IMR-90 (cell line): ENCODE data around the gene SF3B5. TPM values are rescaled to one million over a fixed set of nuclear protein-coding genes. Genes with fewer than 3 reads are reported as not detected.

Experiments used
- ATAC-seq: fragments of 200-7000 bp; cut with Tn5 transposase; 2 replicates; pipeline ENCODE4 v1.9.1; 2020; ENCODE audit warnings: low read depth, mild to moderate bottlenecking, moderate library complexity
- BruUV-seq: library from RNA; stranded (reverse); fragments of 400-500 nt; replicated peaks from 2 replicates; lab custom pipeline; 2021; lab: Mats Ljungman, UMichigan
- CTCF ChIA-PET: fragments of 300-600 bp; formaldehyde crosslinking; extraction: SDS; loops from one replicate; lab custom pipeline; 2021; ENCODE audit warnings: antibody characterized with exemption; lab: Yijun Ruan, JAX
- POLR2A ChIA-PET: fragments of 300-600 bp; sonication (Branson Sonifier 250); formaldehyde crosslinking; loops from one replicate; lab custom pipeline; 2022; ENCODE audit warnings: antibody characterized with exemption; ENCODE audit not compliant: unreplicated experiment; lab: Charles Lee
- DNase-seq: peaks from one replicate; pipeline ENCODE4 v3.0.0; 2013
- H2AFZ ChIP-seq: replicated peaks from 2 replicates; pipeline ENCODE3; 2013; ENCODE audit warnings: low read length, mild to moderate bottlenecking; ENCODE audit not compliant: poor library complexity
- H2AK5ac ChIP-seq: 2 replicates; pipeline ENCODE4 v1.6.1; 2013; ENCODE audit warnings: low read depth, low read length, inconsistent platforms
- H2AK9ac ChIP-seq: replicated peaks from 2 replicates; pipeline ENCODE3; 2013; ENCODE audit warnings: mild to moderate bottlenecking, low read depth, low read length, moderate library complexity; ENCODE audit not compliant: poor library complexity
- H2BK120ac ChIP-seq: 2 replicates; pipeline ENCODE4 v1.6.1; 2013; ENCODE audit warnings: low read depth, low read length, inconsistent platforms
- H2BK15ac ChIP-seq: 3 replicates; pipeline ENCODE4 v1.6.1; 2013; ENCODE audit warnings: low read depth, low read length, inconsistent platforms
- H2BK20ac ChIP-seq: 2 replicates; pipeline ENCODE4 v1.6.1; 2013; ENCODE audit warnings: low read depth, mild to moderate bottlenecking, inconsistent platforms, low read length, moderate library complexity
- H2BK5ac ChIP-seq: 2 replicates; pipeline ENCODE4 v1.6.1; 2013; ENCODE audit warnings: mild to moderate bottlenecking, low read depth, low read length, inconsistent platforms; ENCODE audit not compliant: poor library complexity, severe bottlenecking
- H3K14ac ChIP-seq: replicated peaks from 2 replicates; pipeline ENCODE4 v1.6.1; 2013; ENCODE audit warnings: low read depth, low read length, inconsistent platforms
- H3K18ac ChIP-seq: 2 replicates; pipeline ENCODE4 v1.6.1; 2013; ENCODE audit warnings: low read depth, low read length, control low read depth
- H3K23ac ChIP-seq: 2 replicates; pipeline ENCODE4 v1.6.1; 2013; ENCODE audit warnings: low read depth, low read length, inconsistent platforms
- H3K27ac ChIP-seq: 2 replicates; pipeline ENCODE4 v1.5.1; 2013; ENCODE audit warnings: mild to moderate bottlenecking, control low read depth, low read length; ENCODE audit not compliant: insufficient read depth
- H3K27me3 ChIP-seq: 2 replicates; pipeline ENCODE4 v1.6.1; 2013; ENCODE audit warnings: low read length; ENCODE audit not compliant: control insufficient read depth, insufficient read depth
- H3K36me3 ChIP-seq: 2 replicates; pipeline ENCODE4 v1.6.1; 2013; ENCODE audit warnings: low read length, mixed read lengths; ENCODE audit not compliant: control insufficient read depth, insufficient read depth
- H3K4ac ChIP-seq: 2 replicates; pipeline ENCODE4 v1.6.1; 2013; ENCODE audit warnings: low read depth, low read length, inconsistent platforms
- H3K4me1 ChIP-seq: 2 replicates; pipeline ENCODE4 v1.6.1; 2013; ENCODE audit warnings: low read length, mixed read lengths; ENCODE audit not compliant: control insufficient read depth, insufficient read depth
- H3K4me2 ChIP-seq: 2 replicates; pipeline ENCODE4 v1.6.1; 2013; ENCODE audit warnings: low read depth, mild to moderate bottlenecking, control low read depth, low read length, moderate library complexity
- H3K4me3 ChIP-seq: 2 replicates; pipeline ENCODE4 v1.5.1; 2013; ENCODE audit warnings: low read depth, mild to moderate bottlenecking, control low read depth, low read length, moderate library complexity; ENCODE audit not compliant: insufficient read depth
- H3K56ac ChIP-seq: 2 replicates; pipeline ENCODE4 v1.6.1; 2013; ENCODE audit warnings: low read length, inconsistent platforms; ENCODE audit not compliant: insufficient read depth; ENCODE audit errors: extremely low read depth
- H3K79me1 ChIP-seq, 2 experiments: 2 replicates each; pipeline ENCODE4 v1.6.1; 2013; ENCODE audit warnings: low read length in 2 of 2, inconsistent platforms in 1 of 2, low read depth in 1 of 2
- H3K9ac ChIP-seq: 2 replicates; pipeline ENCODE4 v1.6.1; 2013; ENCODE audit warnings: low read depth, low read length, control low read depth
- H3K9me1 ChIP-seq: 2 replicates; pipeline ENCODE4 v1.6.1; 2013; ENCODE audit warnings: low read length, inconsistent platforms; ENCODE audit not compliant: insufficient read depth
- H3K9me3 ChIP-seq: 2 replicates; pipeline ENCODE4 v1.6.1; 2013; ENCODE audit warnings: low read length; ENCODE audit not compliant: control insufficient read depth, insufficient read depth
- H4K20me1 ChIP-seq: 2 replicates; pipeline ENCODE4 v1.6.1; 2013; ENCODE audit warnings: low read length, inconsistent platforms; ENCODE audit not compliant: insufficient read depth
- H4K5ac ChIP-seq: 2 replicates; pipeline ENCODE4 v1.6.1; 2013; ENCODE audit warnings: mild to moderate bottlenecking, low read depth, low read length, control low read depth
- H4K8ac ChIP-seq, 2 experiments: 2 replicates each; pipeline ENCODE4 v1.6.1; 2013; ENCODE audit warnings: low read depth in 2 of 2, low read length in 2 of 2, control low read depth in 1 of 2, inconsistent platforms in 1 of 2
- H4K91ac ChIP-seq: 2 replicates; pipeline ENCODE4 v1.6.1; 2013; ENCODE audit warnings: low read depth, low read length, inconsistent platforms; ENCODE audit not compliant: insufficient read depth
- RAD21 ChIP-seq: IDR thresholded peaks from 2 replicates; pipeline ENCODE4 v1.6.1; 2012; ENCODE audit warnings: low read length, improper control_type of control experiment
- RCOR1 ChIP-seq: IDR thresholded peaks from 2 replicates; pipeline ENCODE4 v1.6.1; 2012; ENCODE audit warnings: mild to moderate bottlenecking, low read length, improper control_type of control experiment; ENCODE audit not compliant: insufficient replicate concordance
- USF2 ChIP-seq: fragments of 150-350 bp; IDR thresholded peaks from 2 replicates; pipeline ENCODE4 v1.6.1; 2017; ENCODE audit warnings: mild to moderate bottlenecking, antibody characterized with exemption, low read length, low read depth
- WGBS, 2 experiments: methylation state at CpG; one replicate each; pipeline versions ENCODE4 v1.1.5 to v1.1.7; 2013; ENCODE audit warnings: missing lambda C conversion rate in 2 of 2; ENCODE audit not compliant: insufficient read length in 1 of 2; ENCODE audit errors: extremely low coverage in 2 of 2; 5-methylcytosine and 5-hydroxymethylcytosine counted together
- dilution Hi-C: fragments of 300-500 bp; cut with HindIII; formaldehyde crosslinking; loops from one replicate; pipeline ENCODE4 v1.14.3; 2018; ENCODE audit warnings: low sequenced_read_pairs; ENCODE audit not compliant: unreplicated experiment
- in situ Hi-C: fragments of 300-500 bp; cut with MboI; formaldehyde crosslinking; loops from 3 replicates; pipeline ENCODE4 v1.14.3; 2019; ENCODE audit warnings: low sequenced_read_pairs, inconsistent platforms, mixed read lengths
- intact Hi-C: fragments of 100-400 bp; cut with micrococcal nuclease; formaldehyde crosslinking; loops from 2 replicates; pipeline ENCODE4 v1.10.0; 2022
- polyA plus RNA-seq, 3 experiments: library from polyadenylated mRNA; depleted of rRNA; stranded (reverse); fragments of >200 nt; gene quantifications; 2 replicates each; pipeline ENCODE4 v1.2.3, GENCODE V29; 2012; ENCODE audit warnings: low replicate concordance in 1 of 3
- total RNA-seq: library from RNA; depleted of rRNA; stranded (reverse); fragments of >200 nt; gene quantifications from 2 replicates; pipeline ENCODE4 v1.2.3, GENCODE V29; 2012

SF3B5 gene
- total and polyA plus RNA-seq, 2 of the 4 experiments (the other 2 are of a cell fraction), result 227 to 333 TPM

DNA sequence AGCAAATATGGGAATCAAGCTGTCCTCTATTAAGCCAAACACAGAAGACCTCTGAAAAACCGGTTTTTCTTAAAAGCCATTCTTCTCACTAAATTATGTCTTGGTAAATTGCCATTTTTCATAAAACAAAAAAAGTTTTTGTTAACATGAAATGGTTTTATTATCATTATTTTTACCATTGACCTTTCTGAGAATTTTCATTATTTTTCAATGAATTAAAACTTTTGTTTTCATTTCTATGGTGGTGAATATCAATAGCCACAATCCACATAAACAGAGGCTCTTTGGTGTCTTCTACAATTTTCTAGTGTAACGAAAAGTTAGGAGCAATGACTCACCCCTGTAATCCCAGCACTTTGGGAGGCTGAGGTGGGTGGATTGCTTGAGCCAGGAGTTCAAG lies 2.1 kb downstream of the SF3B5 start:
- in situ Hi-C loops (no loop called here), intact Hi-C loops (no loop called here), dilution Hi-C loops (no loop called here)
- TF ChIP-seq USF2 (no peak), RCOR1 (no peak), RAD21 (no peak)
- H2BK15ac ChIP-seq, result no peak overlapping the region
- H3K9me1 ChIP-seq, result peaks cover 8% of the 10 kb centered on the region
- H3K14ac ChIP-seq, result no peak overlapping the region
- no peaks in the 10 kb centered on the region; the same call in 1 of the 2 replicates for H4K20me1 ChIP-seq
- no peak overlapping the region for H3K9ac ChIP-seq
- no peak overlapping the region for H2BK5ac ChIP-seq
- no peak overlapping the region for H4K8ac ChIP-seq
- WGBS, 2 experiments, result no CpG with 5 or more reads among the region's 2 CpGs
- no peak overlapping the region for H3K4me2 ChIP-seq
- H2BK20ac ChIP-seq, result no peak overlapping the region
- no peak overlapping the region for H3K18ac ChIP-seq
- H3K4ac ChIP-seq, result no peak overlapping the region
- no peak overlapping the region for H2AK5ac ChIP-seq
- H4K91ac ChIP-seq, result no peak overlapping the region
- no peak overlapping the region for H3K23ac ChIP-seq
- H3K56ac ChIP-seq, result no peak overlapping the region
- ChIA-PET CTCF (no interaction called here), POLR2A (no interaction called here)
- no peak overlapping the region for H2AK9ac ChIP-seq
- no peak for DNase-seq
- H3K27ac ChIP-seq, result no peak overlapping the region
- no peak overlapping the region for H2AFZ ChIP-seq
- H3K27me3 ChIP-seq, result no peaks in the 10 kb centered on the region
- no peak overlapping the region for H4K5ac ChIP-seq
- H3K4me3 ChIP-seq, result no peak overlapping the region
- H3K36me3 ChIP-seq, result no peaks in the 10 kb centered on the region
- H3K79me1 ChIP-seq, result peaks cover 12 to 21% of the 10 kb centered on the region in 2 experiments
- H3K4me1 ChIP-seq, result peaks cover 5% of the 10 kb centered on the region
- BruUV-seq, result no TSS peak
- no peak for ATAC-seq
- H2BK120ac ChIP-seq, result no peak overlapping the region
- no peaks in the 10 kb centered on the region for H3K9me3 ChIP-seq
